Measurements from ENCODE around the gene CCDC69. TPM values are rescaled to one million over a fixed set of nuclear protein-coding genes. Genes with fewer than 3 reads are reported as not detected.

The CCDC69 gene
- total RNA-seq, 2 experiments from 2014 or later, result 119 to 123 TPM

DNA sequence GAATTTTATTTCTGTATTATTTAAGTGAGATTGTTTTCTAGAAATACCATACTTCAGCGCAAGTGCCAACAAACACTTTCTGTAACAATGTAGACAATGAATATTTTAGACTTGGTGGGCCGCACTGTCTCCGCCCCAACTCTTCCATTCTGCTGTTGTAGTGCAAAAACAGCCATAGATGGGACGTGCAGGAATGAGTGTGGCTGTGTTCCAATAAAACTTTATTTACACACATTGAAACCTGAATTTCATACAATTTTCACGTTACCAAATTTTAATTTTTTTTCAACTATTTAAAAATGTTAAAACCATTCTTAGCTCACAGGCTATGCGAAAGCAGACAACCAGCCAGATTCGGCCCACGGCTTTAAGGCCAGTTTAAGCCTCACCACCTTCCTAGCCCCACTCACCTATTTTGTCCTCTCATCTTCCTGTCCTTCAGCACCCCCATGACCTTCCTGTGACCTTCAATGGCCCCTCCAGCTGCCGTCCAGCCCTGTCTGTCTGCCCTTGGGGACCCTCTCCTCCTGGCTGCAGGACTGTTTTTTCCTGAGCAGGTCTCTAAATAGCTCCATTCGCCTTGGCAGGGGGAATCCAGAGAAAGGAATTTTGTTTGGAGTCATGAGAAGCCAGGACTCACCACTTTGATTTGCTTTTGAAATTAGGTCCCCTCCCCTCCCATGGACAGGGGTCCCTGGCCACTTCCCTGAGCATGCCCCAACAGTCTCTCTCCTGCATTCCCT, 55.1 kb downstream of the CCDC69 start:
- no TSS peak for BruUV-seq (replicated peaks)
- no peak overlapping the region for H2AFZ ChIP-seq (ENCODE audit: low read length)
- H3K9me3 ChIP-seq (ENCODE audit: low read length), result no peaks in the 10 kb centered on the region
- H3K79me2 ChIP-seq (ENCODE audit: insufficient read depth, low read depth, low read length), result no peaks in the 10 kb centered on the region
- ChIA-PET POLR2A (interaction anchor here (0.6 to 1.5 kb wide), 4 partner anchors 18 to 120 kb away, joined by 3 to 5 read pairs (median 4); no protein-coding TSS in a partner anchor), CTCF (ENCODE audit: unreplicated experiment) (interaction anchor here (0.5 to 1.4 kb wide), 3 partner anchors 18 to 51 kb away, joined by 3 to 5 read pairs (median 3); no protein-coding TSS in a partner anchor)
- no peaks in the 10 kb centered on the region for H3K9me2 ChIP-seq (ENCODE audit: insufficient read depth, low read length)
- intact Hi-C loops (cut with micrococcal nuclease; ENCODE audit: unreplicated experiment), result loop anchor here (5.0 kb wide), 1 partner anchor 149 kb away; no protein-coding TSS in a partner anchor
- no peaks in the 10 kb centered on the region for H3K36me3 ChIP-seq (ENCODE audit: insufficient read depth, low read length)
- no peaks in the 10 kb centered on the region for H4K20me1 ChIP-seq (ENCODE audit: insufficient read depth, low read length)
- no peak overlapping the region for H3K27ac ChIP-seq (ENCODE audit: low read depth, low read length, poor library complexity, severe bottlenecking)
- H3K4me3 ChIP-seq (ENCODE audit: low read depth, low read length, poor library complexity, severe bottlenecking), result no peak overlapping the region
- peaks cover 22% of the 10 kb centered on the region for H3K4me1 ChIP-seq (ENCODE audit: insufficient read depth, low read length, poor library complexity, severe bottlenecking)
- TF ChIP-seq, protein P1, sequence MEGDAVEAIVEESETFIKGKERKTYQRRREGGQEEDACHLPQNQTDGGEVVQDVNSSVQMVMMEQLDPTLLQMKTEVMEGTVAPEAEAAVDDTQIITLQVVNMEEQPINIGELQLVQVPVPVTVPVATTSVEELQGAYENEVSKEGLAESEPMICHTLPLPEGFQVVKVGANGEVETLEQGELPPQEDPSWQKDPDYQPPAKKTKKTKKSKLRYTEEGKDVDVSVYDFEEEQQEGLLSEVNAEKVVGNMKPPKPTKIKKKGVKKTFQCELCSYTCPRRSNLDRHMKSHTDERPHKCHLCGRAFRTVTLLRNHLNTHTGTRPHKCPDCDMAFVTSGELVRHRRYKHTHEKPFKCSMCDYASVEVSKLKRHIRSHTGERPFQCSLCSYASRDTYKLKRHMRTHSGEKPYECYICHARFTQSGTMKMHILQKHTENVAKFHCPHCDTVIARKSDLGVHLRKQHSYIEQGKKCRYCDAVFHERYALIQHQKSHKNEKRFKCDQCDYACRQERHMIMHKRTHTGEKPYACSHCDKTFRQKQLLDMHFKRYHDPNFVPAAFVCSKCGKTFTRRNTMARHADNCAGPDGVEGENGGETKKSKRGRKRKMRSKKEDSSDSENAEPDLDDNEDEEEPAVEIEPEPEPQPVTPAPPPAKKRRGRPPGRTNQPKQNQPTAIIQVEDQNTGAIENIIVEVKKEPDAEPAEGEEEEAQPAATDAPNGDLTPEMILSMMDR (conservative IDR thresholded peaks at IDR 0.05; ENCODE audit: low read length), result no peak
- TF ChIP-seq EZH2phosphoT487 (IDR thresholded peaks at IDR 0.05; ENCODE audit: borderline replicate concordance, low read depth, low read length), result no peak
- no peak for DNase-seq (ENCODE audit: low spot score)
- H3K4me2 ChIP-seq (ENCODE audit: low read length), result no peak overlapping the region

GRCh38 chr5:151167022-151167421, 56.9 kb downstream of the CCDC69 start:
- H3K27ac ChIP-seq (ENCODE audit: low read depth, low read length, poor library complexity, severe bottlenecking), result no peak overlapping the region
- H3K36me3 ChIP-seq (ENCODE audit: insufficient read depth, low read length), result no peaks in the 10 kb centered on the region
- no peaks in the 10 kb centered on the region for H3K9me2 ChIP-seq (ENCODE audit: insufficient read depth, low read length)
- H2AFZ ChIP-seq (ENCODE audit: low read length), result no peak overlapping the region
- H4K20me1 ChIP-seq (ENCODE audit: insufficient read depth, low read length), result no peaks in the 10 kb centered on the region
- ChIA-PET CTCF (ENCODE audit: unreplicated experiment) (interaction anchor here (0.8 to 1.4 kb wide), 2 partner anchors 41 to 72 kb away, joined by 3 to 5 read pairs; no protein-coding TSS in a partner anchor), POLR2A (interaction anchor here (0.9 to 1.5 kb wide), 5 partner anchors 31 to 119 kb away, joined by 3 to 7 read pairs (median 3); no protein-coding TSS in a partner anchor)
- no TSS peak for BruUV-seq (replicated peaks)
- no peaks in the 10 kb centered on the region for H3K79me2 ChIP-seq (ENCODE audit: insufficient read depth, low read depth, low read length)
- no peaks in the 10 kb centered on the region for H3K9me3 ChIP-seq (ENCODE audit: low read length)
- H3K4me2 ChIP-seq (ENCODE audit: low read length), result no peak overlapping the region
- no peak overlapping the region for H3K4me3 ChIP-seq (ENCODE audit: low read depth, low read length, poor library complexity, severe bottlenecking)
- H3K4me1 ChIP-seq (ENCODE audit: insufficient read depth, low read length, poor library complexity, severe bottlenecking), result peaks cover 21% of the 10 kb centered on the region
- intact Hi-C loops (cut with micrococcal nuclease; ENCODE audit: unreplicated experiment), result loop anchor here (5.0 kb wide), 1 partner anchor 150 kb away; no protein-coding TSS in a partner anchor
- TF ChIP-seq, protein P1 (conservative IDR thresholded peaks at IDR 0.05; ENCODE audit: low read length), result no peak
- TF ChIP-seq EZH2phosphoT487 (IDR thresholded peaks at IDR 0.05; ENCODE audit: borderline replicate concordance, low read depth, low read length), result no peak
- DNase-seq (ENCODE audit: low spot score), result no peak

Measured in OCI-LY7 (cell line).